GM12892 (cell line): Measurements from ENCODE around the gene EMC10.

Experiments
- POLR2A ChIP-seq: IDR thresholded peaks from 2 replicates; pipeline ENCODE4 v1.6.1; 2011; ENCODE audit warnings: low read depth, low read length, control low read depth
- POLR2AphosphoS5 ChIP-seq: IDR thresholded peaks from 2 replicates; pipeline ENCODE4 v1.6.1; 2011; ENCODE audit warnings: low read depth, low read length, control low read depth

DNA sequence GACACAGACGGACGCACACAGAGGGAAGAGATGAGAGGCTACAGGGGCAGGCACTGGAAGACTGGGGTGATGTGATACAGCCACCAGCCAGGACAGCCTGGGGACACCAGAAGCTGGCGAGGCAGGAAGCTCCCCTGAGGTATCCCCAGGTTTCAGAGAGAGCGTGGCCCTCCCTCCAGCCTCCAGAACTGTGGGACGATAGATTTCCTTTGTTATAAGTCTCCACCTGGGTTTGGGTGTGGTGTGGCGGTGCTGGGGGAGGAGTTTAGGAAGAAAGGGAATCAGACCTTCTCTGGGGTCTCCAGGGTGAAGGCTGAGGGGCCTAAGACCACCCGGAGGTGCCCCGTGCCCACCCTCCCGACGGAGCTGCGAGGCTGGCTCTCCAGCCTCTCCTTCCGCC lies 40.1 kb downstream of the EMC10 start:
- no peak for TF ChIP-seq POLR2AphosphoS5
- no peak for TF ChIP-seq POLR2A
